PC-3 (cell line): ENCODE data around the gene DDX42.

Source experiments
- CTCF ChIP-seq: fragments of 300-600 bp; sonication (generic); conservative IDR thresholded peaks from 2 replicates; pipeline ENCODE4 v1.5.1; 2017; ENCODE audit warnings: antibody characterized with exemption, low read depth, mild to moderate bottlenecking, low read length
- EZH2phosphoT487 ChIP-seq: fragments of 300-600 bp; sonication (generic); IDR thresholded peaks from 2 replicates; pipeline ENCODE4 v1.6.1; 2018; ENCODE audit warnings: mild to moderate bottlenecking, antibody characterized with exemption, low read length, borderline replicate concordance

DNA sequence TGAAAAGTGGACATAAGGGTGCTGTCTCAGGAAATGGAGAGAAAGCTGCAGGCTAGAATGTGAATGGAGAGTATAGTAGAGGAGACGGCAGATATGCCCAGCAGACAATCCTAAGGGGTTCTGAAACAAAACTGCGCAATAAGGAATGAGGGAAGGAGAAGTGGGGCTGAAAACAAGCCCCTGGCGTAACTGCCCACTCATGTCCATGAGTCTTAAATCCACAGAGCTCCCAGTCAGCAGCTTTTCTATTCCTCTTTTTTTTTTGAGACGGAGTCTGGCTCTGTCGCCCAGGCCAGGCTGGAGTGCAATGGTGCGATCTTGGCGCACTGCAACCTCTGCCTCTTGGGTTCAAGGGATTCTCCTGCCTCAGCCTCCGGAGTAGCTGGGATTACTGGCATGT is 38.3 kb upstream of the DDX42 start:
- TF ChIP-seq CTCF (no peak), EZH2phosphoT487 (no peak)
